ENCODE results near the gene PIEZO2. TPM values are rescaled to one million over a fixed set of nuclear protein-coding genes. Genes with fewer than 3 reads are reported as not detected.

PIEZO2 gene
- total RNA-seq, 1 donor from 2014 or later: 20.4 TPM

DNA sequence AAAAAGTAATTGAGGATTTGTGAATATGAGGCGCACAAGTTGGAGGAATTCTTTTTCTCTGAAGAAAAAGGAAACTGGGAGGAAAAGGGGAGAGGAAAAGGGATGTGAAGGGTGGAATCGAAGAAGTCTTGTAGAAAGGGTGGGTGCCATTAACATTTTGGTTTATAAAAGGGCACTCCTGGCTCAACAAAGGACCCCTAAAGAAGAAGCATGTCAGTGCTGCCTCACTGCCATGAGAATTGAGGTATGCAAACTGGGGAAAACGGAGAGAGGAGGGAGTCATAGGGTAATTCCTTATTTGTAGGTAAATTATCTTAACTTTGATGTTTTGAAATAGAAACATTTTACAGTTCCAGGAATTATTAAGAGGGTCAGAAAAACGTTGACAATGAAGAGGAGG is 416.4 kb downstream of the PIEZO2 start:
- ATAC-seq: no peak
- Histone ChIP-seq H3K9me3 (no peaks in the 10 kb centered on the region), H3K36me3 (no peaks in the 10 kb centered on the region), H3K4me1 (no peaks in the 10 kb centered on the region), H3K27me3 (no peaks in the 10 kb centered on the region), H3K4me3 (no peak overlapping the region), H3K27ac (no peak overlapping the region)
- no peak for DNase-seq
- TF ChIP-seq CTCF (IDR thresholded peaks at IDR 0.05): no peak
- intact Hi-C loops (cut with DNase I): no loop called here

DNA sequence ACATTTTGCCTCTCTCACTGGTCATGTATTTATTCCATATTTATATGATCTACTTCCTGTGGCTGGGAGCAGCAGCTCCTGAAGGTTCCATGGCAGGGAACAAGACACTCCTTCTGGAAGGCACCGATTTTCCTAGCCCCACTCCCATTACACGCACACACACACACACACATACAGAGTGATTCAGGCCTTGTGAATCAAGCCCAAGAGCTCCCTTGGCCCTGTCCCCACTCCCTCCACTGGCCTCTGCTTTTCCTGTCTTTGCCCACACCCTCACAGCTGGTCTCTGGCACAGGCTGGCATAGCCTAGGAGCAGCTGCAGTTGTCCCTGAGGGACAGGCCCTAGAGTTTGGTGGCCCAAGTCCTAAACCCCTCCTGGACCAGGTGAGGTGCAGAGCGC is 421.9 kb downstream of the PIEZO2 start:
- Histone ChIP-seq H3K4me1 (no peaks in the 10 kb centered on the region), H3K4me3 (no peak overlapping the region), H3K27ac (no peak overlapping the region), H3K27me3 (no peaks in the 10 kb centered on the region), H3K36me3 (no peaks in the 10 kb centered on the region), H3K9me3 (no peaks in the 10 kb centered on the region)
- intact Hi-C loops (cut with DNase I): no loop called here
- TF ChIP-seq CTCF (IDR thresholded peaks at IDR 0.05): no peak
- ATAC-seq (no peak), DNase-seq (no peak)

DNA sequence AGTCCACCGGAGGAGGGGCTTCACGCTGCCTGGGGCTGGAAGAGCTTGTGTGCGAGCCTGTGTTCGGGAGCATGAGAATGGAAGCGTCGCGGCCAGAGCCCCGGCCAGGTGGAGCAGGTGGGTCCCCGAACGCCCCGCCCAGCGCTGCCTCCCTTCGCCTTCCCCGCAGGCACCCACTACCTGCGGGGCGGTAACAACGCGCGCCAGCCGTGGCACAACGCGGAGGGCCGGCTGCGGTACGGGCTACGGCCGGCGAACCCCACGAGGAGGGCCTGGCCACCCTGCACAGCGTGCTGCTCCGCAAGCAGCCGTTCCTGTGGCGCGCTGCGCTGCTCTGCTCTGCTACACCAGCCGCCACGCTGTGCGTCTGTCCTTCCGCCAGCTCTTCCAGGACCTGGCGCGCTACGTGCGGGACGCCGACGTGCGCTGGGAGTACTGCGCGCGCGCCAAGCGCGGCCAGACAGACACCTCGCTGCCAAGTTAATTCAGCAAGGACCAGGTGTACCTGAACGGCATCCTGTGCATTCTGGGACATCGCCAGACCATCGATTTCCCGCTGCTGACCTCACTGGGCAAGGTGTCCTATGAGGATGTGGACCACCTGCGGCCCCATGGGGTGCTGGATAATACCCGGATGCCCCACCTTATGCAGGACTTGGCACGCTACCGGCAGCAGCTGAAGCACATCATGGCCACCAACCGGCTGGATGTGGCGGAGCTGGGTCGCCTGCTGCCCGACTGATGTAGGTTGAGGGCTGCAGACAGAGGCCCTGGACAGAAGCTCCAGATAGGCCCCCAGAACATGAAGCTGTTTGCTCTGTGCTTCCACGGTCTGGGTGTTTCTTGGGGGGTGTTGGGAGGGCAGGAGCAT is 422.9 kb downstream of the PIEZO2 start:
- Histone ChIP-seq H3K27ac (no peak overlapping the region), H3K27me3 (no peaks in the 10 kb centered on the region), H3K9me3 (no peaks in the 10 kb centered on the region), H3K36me3 (no peaks in the 10 kb centered on the region), H3K4me1 (no peaks in the 10 kb centered on the region), H3K4me3 (no peak overlapping the region)
- DNase-seq (no peak), ATAC-seq (peak; percentile 62)
- TF ChIP-seq CTCF (IDR thresholded peaks at IDR 0.05): no peak
- intact Hi-C loops (cut with DNase I): no loop called here

DNA sequence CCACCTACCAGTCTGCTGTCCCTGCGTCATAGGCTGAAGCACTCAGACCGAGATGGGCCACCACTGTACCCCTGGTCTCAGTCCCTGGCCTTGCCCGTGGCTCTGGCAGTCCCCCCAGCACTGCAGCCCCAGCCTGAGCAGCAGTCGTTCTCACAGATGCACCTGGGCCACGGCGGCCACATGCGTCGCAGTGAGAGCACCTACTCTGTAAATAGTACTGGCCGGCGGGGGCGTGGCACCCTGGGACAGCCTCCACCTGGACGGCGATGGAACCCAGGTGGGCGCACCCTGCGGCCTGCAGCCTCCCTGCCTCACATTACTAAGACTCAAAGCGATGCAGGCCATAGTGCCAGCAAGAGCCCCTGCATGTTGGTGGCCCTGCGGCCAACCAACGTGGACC is 424.7 kb downstream of the PIEZO2 start:
- Histone ChIP-seq H3K27ac (no peak overlapping the region), H3K4me3 (no peak overlapping the region), H3K36me3 (no peaks in the 10 kb centered on the region), H3K4me1 (no peaks in the 10 kb centered on the region), H3K27me3 (no peaks in the 10 kb centered on the region), H3K9me3 (no peaks in the 10 kb centered on the region)
- no peak for DNase-seq
- ATAC-seq: peak; percentile 21
- TF ChIP-seq CTCF (IDR thresholded peaks at IDR 0.05): no peak
- intact Hi-C loops (cut with DNase I): no loop called here

GRCh38 chr18:10723496-10723895 is 425.9 kb downstream of the PIEZO2 start:
- DNase-seq (no peak), ATAC-seq (no peak)
- Histone ChIP-seq H3K4me3 (no peak overlapping the region), H3K9me3 (no peaks in the 10 kb centered on the region), H3K27ac (no peak overlapping the region), H3K4me1 (no peaks in the 10 kb centered on the region), H3K36me3 (no peaks in the 10 kb centered on the region), H3K27me3 (no peaks in the 10 kb centered on the region)
- intact Hi-C loops (cut with DNase I): no loop called here
- TF ChIP-seq CTCF (IDR thresholded peaks at IDR 0.05): no peak

Measured in upper lobe of right lung (tissue), 1 donor.